Breast epithelium (tissue), 4 donors: ENCODE results near the gene ARFGAP3. TPM values are rescaled to one million over a fixed set of nuclear protein-coding genes. Genes with fewer than 3 reads are reported as not detected.
"Not testable (repeated sequence)": the region's sequence is repeated elsewhere in the genome, so short reads cannot be mapped to it uniquely, and the experiment has no call there.

ENCODE experiments used
- DNase-seq, 2 donors: peaks; one replicate each; pipeline ENCODE4 v3.0.0-alpha.2; 2019; ENCODE audit warnings: low spot score in 2 of 2
- H3K27ac ChIP-seq, 2 donors: fragments of 200-600 bp; sonication (generic) in 1 of 2; one replicate each; pipeline ENCODE4 v1.5.1; 2016 to 2019; ENCODE audit warnings: mild to moderate bottlenecking in 1 of 2
- H3K27me3 ChIP-seq, 2 donors: fragments of 200-600 bp; sonication (generic) in 1 of 2; one replicate each; pipeline versions ENCODE4 v1.5.1 to v1.6.0; 2017 to 2019; ENCODE audit warnings: control low read depth in 1 of 2, mild to moderate bottlenecking in 1 of 2
- H3K36me3 ChIP-seq: fragments of 200-600 bp; one replicate; pipeline ENCODE4 v1.5.1; 2019
- H3K4me1 ChIP-seq, 2 donors: fragments of 200-600 bp; sonication (generic); one replicate each; pipeline ENCODE4 v1.5.1; 2016 to 2019; ENCODE audit warnings: control low read depth in 1 of 2
- H3K4me3 ChIP-seq, 3 donors: fragments of 200-600 bp; sonication (generic); 1 replicate in 2 of 3; 2 replicates in 1 of 3; pipeline ENCODE4 v1.5.1; 2016 to 2019; ENCODE audit warnings: mild to moderate bottlenecking in 3 of 3, moderate library complexity in 2 of 3
- H3K9me3 ChIP-seq, 2 donors: fragments of 200-600 bp; sonication (generic) in 1 of 2; one replicate each; pipeline ENCODE4 v1.5.1; 2016 to 2019; ENCODE audit warnings: control low read depth in 1 of 2
- CTCF ChIP-seq, 3 donors: fragments of 450-650 bp; IDR thresholded peaks; one replicate each; pipeline ENCODE4 v1.5.1; 2016 to 2017; ENCODE audit warnings: antibody characterized with exemption in 3 of 3, mild to moderate bottlenecking in 3 of 3, moderate library complexity in 3 of 3
- POLR2A ChIP-seq: fragments of 450-650 bp; IDR thresholded peaks from one replicate; pipeline ENCODE4 v1.6.1; 2016; ENCODE audit warnings: antibody characterized with exemption, mild to moderate bottlenecking, moderate library complexity
- POLR2AphosphoS5 ChIP-seq, 3 donors: sonication (generic); formaldehyde crosslinking; IDR thresholded peaks; one replicate each; pipeline ENCODE4 v1.6.1; 2017; ENCODE audit warnings: antibody characterized with exemption in 3 of 3
- intact Hi-C: fragments of 100-400 bp; cut with DNase I; formaldehyde crosslinking; loops from one replicate; pipeline ENCODE4 v1.15.1; 2023; ENCODE audit warnings: low total_unique reads
- total RNA-seq, 3 donors: library from RNA; depleted of rRNA; stranded (reverse); fragments of >200 nt; gene quantifications; one replicate each; pipeline ENCODE4 v1.1.0, GENCODE V29; 2016

Gene ARFGAP3
- total RNA-seq, 3 donors from 2014 or later: 51.2 to 90.7 (median 70.8) TPM

DNA sequence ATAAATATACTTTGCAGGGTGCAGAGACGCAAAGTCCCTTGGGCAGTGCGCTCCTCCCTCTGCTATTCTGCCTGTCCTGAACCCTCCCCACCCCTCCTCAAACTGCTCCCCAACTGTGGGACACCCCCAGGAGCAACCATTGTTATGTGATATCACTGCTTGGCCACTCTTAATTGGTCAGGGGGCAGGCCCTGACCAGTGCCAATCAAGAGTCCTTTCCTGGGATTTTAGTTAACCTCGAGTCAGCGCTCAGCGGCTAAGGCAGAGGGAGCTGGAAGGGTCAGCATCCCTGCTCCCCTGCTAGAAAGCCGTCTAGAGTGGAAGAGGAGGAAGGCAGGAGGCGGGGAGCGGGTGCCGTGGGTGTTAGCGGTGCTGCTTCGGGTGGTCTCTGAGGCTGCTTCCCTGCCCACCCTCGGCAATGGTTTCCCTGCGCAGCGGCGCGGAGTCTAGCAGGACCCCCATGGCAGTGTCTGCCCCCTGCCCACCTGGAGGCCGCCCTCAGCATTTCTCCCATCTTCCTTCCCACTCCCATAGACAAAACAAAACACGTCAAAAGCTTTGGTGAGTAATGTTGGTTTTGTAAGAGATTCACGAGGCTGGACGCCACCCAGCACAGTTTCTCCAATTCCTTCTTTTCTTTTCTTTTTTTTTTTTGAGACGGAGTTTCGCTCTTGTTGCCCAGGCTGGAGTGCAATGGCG is 98.0 kb downstream of the ARFGAP3 start:
- H3K9me3 ChIP-seq: no peaks in the 10 kb centered on the region
- intact Hi-C loops: no loop called here
- TF ChIP-seq CTCF (IDR thresholded peaks at IDR 0.05) (no peak), POLR2A (no peak), POLR2AphosphoS5 (IDR thresholded peaks at IDR 0.05) (no peak)
- no peaks in the 10 kb centered on the region for H3K27me3 ChIP-seq
- H3K4me3 ChIP-seq: peak overlapping the region in 1 of 3 donors; percentile 31
- no peak for DNase-seq
- peak overlapping the region in 1 of 2 donors; percentile 48 for H3K27ac ChIP-seq
- no peaks in the 10 kb centered on the region for H3K36me3 ChIP-seq
- no peaks in the 10 kb centered on the region for H3K4me1 ChIP-seq

DNA sequence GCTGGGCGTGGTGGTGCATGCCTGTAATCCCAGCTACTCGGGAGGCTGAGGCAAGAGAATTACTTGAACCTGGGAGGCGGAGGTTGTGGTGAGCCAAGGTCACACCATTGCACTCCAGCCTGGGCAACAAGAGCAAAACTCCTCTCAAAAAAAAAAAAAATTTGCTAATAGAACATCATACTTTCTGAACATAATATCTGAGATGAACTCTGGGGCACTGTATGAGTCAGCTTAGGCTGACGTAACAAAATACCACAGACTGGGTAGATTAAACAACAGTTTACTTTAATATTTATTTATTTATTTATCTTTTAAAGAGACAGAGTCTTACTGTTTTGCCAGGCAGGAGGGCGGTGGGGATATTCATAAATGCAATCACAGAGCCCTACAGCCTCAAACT is 101.5 kb downstream of the ARFGAP3 start:
- H3K27me3 ChIP-seq, H3K9me3 ChIP-seq, H3K4me1 ChIP-seq, H3K27ac ChIP-seq, DNase-seq, H3K36me3 ChIP-seq, H3K4me3 ChIP-seq, intact Hi-C loops: not testable (repeated sequence)

GRCh38 chr22:42755121-42755520 is 102.0 kb downstream of the ARFGAP3 start:
- DNase-seq, H3K4me3 ChIP-seq, H3K9me3 ChIP-seq, intact Hi-C loops, H3K27me3 ChIP-seq, H3K27ac ChIP-seq, H3K4me1 ChIP-seq, H3K36me3 ChIP-seq: not testable (repeated sequence)

DNA sequence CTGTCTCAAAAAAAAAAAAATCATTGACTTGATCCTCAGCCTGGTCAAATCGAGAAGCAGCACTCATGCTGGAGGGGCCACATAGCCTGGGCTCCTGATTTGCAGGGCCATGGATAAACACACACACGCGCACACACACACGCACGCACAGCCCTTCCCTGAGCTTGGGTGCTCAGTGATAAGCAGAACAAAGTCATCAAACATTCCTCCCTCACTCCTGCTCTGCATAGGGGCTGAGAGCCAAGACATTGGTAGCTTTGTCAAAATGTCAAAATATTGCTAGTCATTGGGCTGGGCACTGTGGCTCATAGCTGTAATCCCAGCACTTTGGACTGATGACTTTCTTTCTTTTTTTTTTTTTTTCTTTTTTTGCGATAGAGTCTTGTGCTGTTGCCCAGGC is 102.4 kb downstream of the ARFGAP3 start:
- intact Hi-C loops: no loop called here
- no peaks in the 10 kb centered on the region for H3K9me3 ChIP-seq
- no peak overlapping the region for H3K4me3 ChIP-seq
- no peaks in the 10 kb centered on the region for H3K4me1 ChIP-seq
- no peak for DNase-seq
- no peaks in the 10 kb centered on the region for H3K36me3 ChIP-seq
- TF ChIP-seq CTCF (IDR thresholded peaks at IDR 0.05) (no peak), POLR2A (no peak)
- H3K27me3 ChIP-seq: no peaks in the 10 kb centered on the region
- no peak overlapping the region for H3K27ac ChIP-seq

DNA sequence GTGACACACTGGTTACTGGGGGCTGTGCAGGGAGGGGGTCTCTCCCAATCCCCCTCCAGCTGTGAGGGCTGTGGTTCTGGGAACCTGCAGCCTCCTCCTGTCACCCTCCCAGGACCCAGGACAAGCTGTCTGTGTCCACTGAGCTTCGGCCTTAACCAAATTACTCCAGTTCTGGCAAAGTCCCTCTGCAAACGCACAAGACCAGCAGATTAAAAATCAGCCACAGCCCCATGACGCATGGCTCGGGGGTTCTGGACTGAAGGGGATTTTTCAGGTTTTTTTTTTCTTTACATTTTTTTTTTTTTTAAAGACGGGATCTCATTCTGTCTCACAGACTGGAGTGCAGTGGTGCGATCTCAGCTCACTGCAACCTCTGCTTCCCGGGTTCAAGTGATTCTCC is 104.2 kb downstream of the ARFGAP3 start:
- Histone ChIP-seq H3K4me3 (no peak overlapping the region), H3K27ac (peak overlapping the region in 1 of 2 donors; percentile 78), H3K9me3 (no peaks in the 10 kb centered on the region), H3K4me1 (no peaks in the 10 kb centered on the region), H3K36me3 (no peaks in the 10 kb centered on the region), H3K27me3 (no peaks in the 10 kb centered on the region)
- DNase-seq: no peak
- intact Hi-C loops: no loop called here
- no peak for TF ChIP-seq POLR2AphosphoS5 (IDR thresholded peaks at IDR 0.05)
- no peak for TF ChIP-seq POLR2A
- no peak for TF ChIP-seq CTCF (IDR thresholded peaks at IDR 0.05)

- Histone ChIP-seq H3K27me3 (no peaks in the 10 kb centered on the region), H3K4me1 (no peaks in the 10 kb centered on the region), H3K27ac (peak overlapping the region; percentile 15 to 78), H3K9me3 (no peaks in the 10 kb centered on the region), H3K4me3 (no peak overlapping the region), H3K36me3 (no peaks in the 10 kb centered on the region)
- TF ChIP-seq POLR2A (no peak), POLR2AphosphoS5 (IDR thresholded peaks at IDR 0.05) (no peak)
- intact Hi-C loops: no loop called here
- no peak for DNase-seq
These were observed 104.8 kb downstream of the ARFGAP3 start for GRCh38 chr22:42752230-42752746.

- H3K9me3 ChIP-seq, H3K4me3 ChIP-seq, H3K4me1 ChIP-seq, H3K36me3 ChIP-seq, H3K27ac ChIP-seq, intact Hi-C loops, DNase-seq, H3K27me3 ChIP-seq: not testable (repeated sequence)
These were observed 106.7 kb downstream of the ARFGAP3 start for GRCh38 chr22:42750421-42750820.
